ENCODE measurements around the gene HSD17B11. TPM values are rescaled to one million over a fixed set of nuclear protein-coding genes. Genes with fewer than 3 reads are reported as not detected.

HSD17B11 gene
- polyA plus RNA-seq, 1 donor (not counting 4 experiments of a cell fraction or from before 2014, with no cell fraction given) = 8.5 TPM

- Histone ChIP-seq H4K20me1 (ENCODE audit: control insufficient read depth, extremely low read depth, insufficient read depth, low read length) (no peaks in the 10 kb centered on the region), H3K9me3 (ENCODE audit: control insufficient read depth, low read depth, low read length) (no peaks in the 10 kb centered on the region), H3K79me2 (ENCODE audit: control insufficient read depth, insufficient read depth, low read length) (no peaks in the 10 kb centered on the region), H3K9ac (ENCODE audit: control insufficient read depth, extremely low read depth, insufficient read depth, low read length) (no peak overlapping the region), H3K27me3 (ENCODE audit: control insufficient read depth, extremely low read depth, insufficient read depth, low read length) (no peaks in the 10 kb centered on the region), H3K4me1 (ENCODE audit: control insufficient read depth, extremely low read depth, insufficient read depth, low read length) (peaks cover 10% of the 10 kb centered on the region), H3K4me3 (ENCODE audit: control insufficient read depth in 2 of 3, extremely low read depth in 1 of 3, insufficient read depth in 2 of 3, low read depth in 1 of 3, low read length in 3 of 3) (peak overlapping the region in 2 of 3 experiments; percentile 62 to 73), H3K9me1 (ENCODE audit: control insufficient read depth, extremely low read depth, insufficient read depth, low read length) (no peaks in the 10 kb centered on the region), H3K36me3 (ENCODE audit: control insufficient read depth in 2 of 2, extremely low read depth in 1 of 2, insufficient read depth in 2 of 2, low read length in 2 of 2) (no peaks in the 10 kb centered on the region), H3K27ac (ENCODE audit: control insufficient read depth, insufficient read depth, low read length) (no peak overlapping the region), H2AFZ (ENCODE audit: control insufficient read depth, low read length) (peak overlapping the region; percentile 78), H3K4me2 (ENCODE audit: control insufficient read depth, extremely low read depth, insufficient read depth, low read depth, low read length) (peak overlapping the region; percentile 86)
- dilution Hi-C loops (cut with MboI; ENCODE audit: extremely low pct_ligation_motif_present, low sequenced_read_pairs) = no loop called here
- peak; percentile 68 for FAIRE-seq
- TF ChIP-seq EZH2 (IDR thresholded peaks at IDR 0.05; ENCODE audit: low read length) (no peak), CTCF (optimal IDR thresholded peaks at IDR 0.05 in 1 of 3, IDR thresholded peaks at IDR 0.05 in 1 of 3, conservative IDR thresholded peaks at IDR 0.05 in 1 of 3; ENCODE audit: extremely low read depth in 1 of 3, insufficient read depth in 2 of 3, low read length in 3 of 3) (no peak)
- DNase-seq (ENCODE audit: low read depth, low spot score) = no peak
Measured at GRCh38 chr4:87304745-87305432, 86.1 kb downstream of the HSD17B11 start.

- no peaks in the 10 kb centered on the region for H3K27me3 ChIP-seq (ENCODE audit: control insufficient read depth, extremely low read depth, insufficient read depth, low read length)
- H3K4me2 ChIP-seq (ENCODE audit: control insufficient read depth, extremely low read depth, insufficient read depth, low read depth, low read length) = no peak overlapping the region
- FAIRE-seq (no peak), DNase-seq (ENCODE audit: low read depth, low spot score) (no peak)
- TF ChIP-seq CTCF (optimal IDR thresholded peaks at IDR 0.05 in 1 of 3, IDR thresholded peaks at IDR 0.05 in 1 of 3, conservative IDR thresholded peaks at IDR 0.05 in 1 of 3; ENCODE audit: extremely low read depth in 1 of 3, insufficient read depth in 2 of 3, low read length in 3 of 3) = no peak
- no peak for TF ChIP-seq EZH2 (IDR thresholded peaks at IDR 0.05; ENCODE audit: low read length)
- no peaks in the 10 kb centered on the region for H3K79me2 ChIP-seq (ENCODE audit: control insufficient read depth, insufficient read depth, low read length)
- no peak overlapping the region for H3K9ac ChIP-seq (ENCODE audit: control insufficient read depth, extremely low read depth, insufficient read depth, low read length)
- H4K20me1 ChIP-seq (ENCODE audit: control insufficient read depth, extremely low read depth, insufficient read depth, low read length) = no peaks in the 10 kb centered on the region
- H3K36me3 ChIP-seq (ENCODE audit: control insufficient read depth in 2 of 2, extremely low read depth in 1 of 2, insufficient read depth in 2 of 2, low read length in 2 of 2) = no peaks in the 10 kb centered on the region
- peaks cover 4% of the 10 kb centered on the region for H3K4me1 ChIP-seq (ENCODE audit: control insufficient read depth, extremely low read depth, insufficient read depth, low read length)
- no peak overlapping the region for H3K27ac ChIP-seq (ENCODE audit: control insufficient read depth, insufficient read depth, low read length)
- H3K9me1 ChIP-seq (ENCODE audit: control insufficient read depth, extremely low read depth, insufficient read depth, low read length) = no peaks in the 10 kb centered on the region
- dilution Hi-C loops (cut with MboI; ENCODE audit: extremely low pct_ligation_motif_present, low sequenced_read_pairs) = no loop called here
- no peak overlapping the region for H3K4me3 ChIP-seq (ENCODE audit: control insufficient read depth in 2 of 3, extremely low read depth in 1 of 3, insufficient read depth in 2 of 3, low read depth in 1 of 3, low read length in 3 of 3)
- no peak overlapping the region for H2AFZ ChIP-seq (ENCODE audit: control insufficient read depth, low read length)
- no peaks in the 10 kb centered on the region for H3K9me3 ChIP-seq (ENCODE audit: control insufficient read depth, low read depth, low read length)
Measured at GRCh38 chr4:87299898-87300297, 91.1 kb downstream of the HSD17B11 start.
